Tibial nerve (tissue), 4 donors: ENCODE results near the gene LYSMD2.
A peak's percentile ranks its signal among the peaks of the same experiment; 100 is the strongest.

Experiments used
- EP300 ChIP-seq, 2 donors: sonication (generic); formaldehyde crosslinking; IDR thresholded peaks; one replicate each; pipeline ENCODE4 v1.6.1; 2017; ENCODE audit warnings: antibody characterized with exemption in 2 of 2, mild to moderate bottlenecking in 1 of 2
- POLR2A ChIP-seq, 2 donors: fragments of 450-650 bp; IDR thresholded peaks; one replicate each; pipeline ENCODE4 v1.6.1; 2017; ENCODE audit warnings: antibody characterized with exemption in 2 of 2, mild to moderate bottlenecking in 2 of 2, moderate library complexity in 2 of 2
- TF ChIP-seq, protein P1 (sequence below), 5 experiments: fragments of 200-600 bp in 3 of 5; fragments of 450-650 bp in 2 of 5; sonication (generic) in 3 of 5; IDR thresholded peaks; one replicate each; pipeline ENCODE4 v1.5.1; 2016 to 2019; ENCODE audit warnings: antibody characterized with exemption in 5 of 5, mild to moderate bottlenecking in 3 of 5, moderate library complexity in 2 of 5

DNA sequence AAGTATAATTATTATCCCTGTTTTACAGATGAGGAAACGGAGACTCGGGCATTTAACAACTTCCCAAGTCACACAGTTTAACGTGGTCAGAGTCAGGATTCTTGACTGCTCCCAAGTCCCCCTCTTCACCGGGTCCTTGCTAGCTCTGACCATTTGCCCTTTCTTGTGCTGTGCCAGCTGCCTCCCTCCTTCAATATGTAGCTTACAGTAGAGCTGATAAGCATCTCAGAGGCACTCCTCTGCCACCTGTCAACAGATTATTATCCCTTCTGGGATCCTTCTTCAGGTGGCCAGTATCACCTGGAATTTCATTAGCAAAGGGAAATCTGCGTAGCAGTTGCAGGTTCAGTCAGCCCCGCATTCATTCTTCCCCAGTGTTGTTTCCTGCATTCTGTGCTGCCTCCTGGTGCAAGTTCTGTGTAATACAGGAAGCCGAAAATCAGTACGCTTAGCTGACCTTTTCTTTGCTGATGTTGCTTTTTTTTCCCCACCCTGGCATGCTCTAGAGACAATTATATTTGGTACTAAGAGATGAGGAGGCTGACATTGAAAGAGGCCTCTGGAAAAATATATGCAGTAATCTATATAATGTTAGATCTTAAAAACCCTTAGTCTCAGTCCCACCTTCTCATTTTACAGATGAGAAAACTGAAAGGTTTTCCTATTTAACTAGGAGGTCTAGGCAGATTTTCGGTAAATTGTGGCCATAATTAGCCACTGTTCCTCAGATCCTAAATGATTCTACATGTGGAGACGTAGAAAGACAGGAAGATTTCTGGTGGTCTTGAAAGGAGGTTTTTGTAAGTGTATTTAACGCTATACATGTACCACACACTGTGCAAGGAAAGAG is 38.7 kb upstream of the LYSMD2 start:
- TF ChIP-seq, protein P1, sequence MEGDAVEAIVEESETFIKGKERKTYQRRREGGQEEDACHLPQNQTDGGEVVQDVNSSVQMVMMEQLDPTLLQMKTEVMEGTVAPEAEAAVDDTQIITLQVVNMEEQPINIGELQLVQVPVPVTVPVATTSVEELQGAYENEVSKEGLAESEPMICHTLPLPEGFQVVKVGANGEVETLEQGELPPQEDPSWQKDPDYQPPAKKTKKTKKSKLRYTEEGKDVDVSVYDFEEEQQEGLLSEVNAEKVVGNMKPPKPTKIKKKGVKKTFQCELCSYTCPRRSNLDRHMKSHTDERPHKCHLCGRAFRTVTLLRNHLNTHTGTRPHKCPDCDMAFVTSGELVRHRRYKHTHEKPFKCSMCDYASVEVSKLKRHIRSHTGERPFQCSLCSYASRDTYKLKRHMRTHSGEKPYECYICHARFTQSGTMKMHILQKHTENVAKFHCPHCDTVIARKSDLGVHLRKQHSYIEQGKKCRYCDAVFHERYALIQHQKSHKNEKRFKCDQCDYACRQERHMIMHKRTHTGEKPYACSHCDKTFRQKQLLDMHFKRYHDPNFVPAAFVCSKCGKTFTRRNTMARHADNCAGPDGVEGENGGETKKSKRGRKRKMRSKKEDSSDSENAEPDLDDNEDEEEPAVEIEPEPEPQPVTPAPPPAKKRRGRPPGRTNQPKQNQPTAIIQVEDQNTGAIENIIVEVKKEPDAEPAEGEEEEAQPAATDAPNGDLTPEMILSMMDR (IDR thresholded peaks at IDR 0.05) = peak; percentile 66 to 83 (median 69)
- no peak for TF ChIP-seq EP300 (IDR thresholded peaks at IDR 0.05)
- TF ChIP-seq POLR2A (IDR thresholded peaks at IDR 0.05) = no peak
